RWPE2 (cell line): ENCODE measurements around the gene EPS15.

Source experiments
- ATAC-seq: fragments of 200-7000 bp; cut with Tn5 transposase; 3 replicates; pipeline ENCODE4 v1.9.1; 2021; ENCODE audit warnings: low read depth
- DNase-seq: peaks from one replicate; pipeline ENCODE4 v3.0.0-alpha.2; 2020; ENCODE audit warnings: low spot score
- H3K27ac ChIP-seq: fragments of 450-650 bp; 2 replicates; pipeline ENCODE4 v1.5.1; 2017; ENCODE audit warnings: mild to moderate bottlenecking; ENCODE audit not compliant: poor library complexity, severe bottlenecking
- H3K27me3 ChIP-seq: fragments of 250-450 bp; sonication (Bioruptor Pico); 2 replicates; pipeline ENCODE4 v1.5.1; 2021; ENCODE audit warnings: mild to moderate bottlenecking, moderate library complexity; ENCODE audit not compliant: insufficient read depth, poor library complexity, severe bottlenecking
- H3K36me3 ChIP-seq: fragments of 250-450 bp; sonication (Bioruptor Pico); 2 replicates; pipeline ENCODE4 v1.5.1; 2020; ENCODE audit warnings: low read depth, mild to moderate bottlenecking, moderate library complexity
- H3K4me1 ChIP-seq: fragments of 250-450 bp; sonication (Bioruptor Pico); 2 replicates; pipeline ENCODE4 v1.5.1; 2021; ENCODE audit warnings: mild to moderate bottlenecking, moderate library complexity; ENCODE audit not compliant: insufficient read depth, poor library complexity, severe bottlenecking
- H3K4me3 ChIP-seq: fragments of 250-450 bp; sonication (Bioruptor Pico); 2 replicates; pipeline ENCODE4 v1.5.1; 2021; ENCODE audit warnings: mild to moderate bottlenecking, moderate library complexity; ENCODE audit not compliant: severe bottlenecking
- H3K9me3 ChIP-seq: fragments of 250-450 bp; sonication (Bioruptor Pico); 2 replicates; pipeline ENCODE4 v1.5.1; 2021; ENCODE audit warnings: mild to moderate bottlenecking, moderate library complexity; ENCODE audit not compliant: severe bottlenecking
- CTCF ChIP-seq: fragments of 450-650 bp; IDR thresholded peaks from one replicate; pipeline ENCODE4 v1.5.1; 2017; ENCODE audit warnings: mild to moderate bottlenecking, moderate library complexity; ENCODE audit not compliant: poor library complexity, severe bottlenecking

The EPS15 gene

GRCh38 chr1:51342591-51343206 lies 176.4 kb downstream of the EPS15 start:
- H3K9me3 ChIP-seq: no peaks in the 10 kb centered on the region
- no peaks in the 10 kb centered on the region for H3K36me3 ChIP-seq
- ATAC-seq (no peak), DNase-seq (no peak)
- H3K4me1 ChIP-seq: no peaks in the 10 kb centered on the region
- no peak overlapping the region for H3K4me3 ChIP-seq
- no peak for TF ChIP-seq CTCF
- no peak overlapping the region for H3K27ac ChIP-seq
- peaks cover 12% of the 10 kb centered on the region for H3K27me3 ChIP-seq

GRCh38 chr1:51341876-51342496 lies 177.1 kb downstream of the EPS15 start:
- no peak for TF ChIP-seq CTCF
- no peak overlapping the region for H3K27ac ChIP-seq
- DNase-seq (no peak), ATAC-seq (no peak)
- no peak overlapping the region for H3K4me3 ChIP-seq
- H3K36me3 ChIP-seq: no peaks in the 10 kb centered on the region
- no peaks in the 10 kb centered on the region for H3K9me3 ChIP-seq
- H3K27me3 ChIP-seq: peaks cover 12% of the 10 kb centered on the region
- H3K4me1 ChIP-seq: no peaks in the 10 kb centered on the region

- DNase-seq (no peak), ATAC-seq (no peak)
- Histone ChIP-seq H3K4me1 (no peaks in the 10 kb centered on the region), H3K9me3 (no peaks in the 10 kb centered on the region), H3K27me3 (peaks cover 12% of the 10 kb centered on the region), H3K4me3 (no peak overlapping the region), H3K36me3 (no peaks in the 10 kb centered on the region), H3K27ac (no peak overlapping the region)
- TF ChIP-seq CTCF: no peak
These were observed 178.7 kb downstream of the EPS15 start for GRCh38 chr1:51340380-51340779.

- ATAC-seq (no peak), DNase-seq (no peak)
- TF ChIP-seq CTCF: no peak
- Histone ChIP-seq H3K9me3 (no peaks in the 10 kb centered on the region), H3K4me3 (no peak overlapping the region), H3K36me3 (no peaks in the 10 kb centered on the region), H3K4me1 (no peaks in the 10 kb centered on the region), H3K27ac (no peak overlapping the region), H3K27me3 (no peaks in the 10 kb centered on the region)
These were observed 182.4 kb downstream of the EPS15 start for GRCh38 chr1:51336711-51337110.

GRCh38 chr1:51336004-51336403 lies 183.1 kb downstream of the EPS15 start:
- no peak for ATAC-seq
- Histone ChIP-seq H3K27me3 (no peaks in the 10 kb centered on the region), H3K36me3 (no peaks in the 10 kb centered on the region), H3K9me3 (no peaks in the 10 kb centered on the region), H3K4me1 (no peaks in the 10 kb centered on the region), H3K27ac (no peak overlapping the region), H3K4me3 (no peak overlapping the region)
- no peak for DNase-seq
- TF ChIP-seq CTCF: no peak
